Kidney (tissue), 14 donors: ENCODE measurements around the gene LCMT2. TPM values are rescaled to one million over a fixed set of nuclear protein-coding genes. Genes with fewer than 3 reads are reported as not detected.

Source experiments
- DNase-seq, 5 donors: peaks; one replicate each; pipeline ENCODE4 v3.0.0-alpha.2; 2013 to 2020
- FAIRE-seq: peaks from 2 replicates; lab custom pipeline; 2012; peaks lifted over from hg19 to GRCh38; lab: Jason Lieb, UNC
- H3K27ac ChIP-seq, 2 donors: one replicate each; pipeline ENCODE4 v1.7.0; 2013; ENCODE audit warnings: low read depth in 2 of 2, low read length in 2 of 2, inconsistent platforms in 1 of 2
- H3K27me3 ChIP-seq: one replicate; pipeline ENCODE4 v1.7.1; 2013; ENCODE audit warnings: low read length, inconsistent platforms; ENCODE audit not compliant: control insufficient read depth, insufficient read depth
- H3K36me3 ChIP-seq, 3 donors: one replicate each; pipeline versions ENCODE4 v1.7.0 to v1.7.1; 2013; ENCODE audit warnings: low read length in 3 of 3, control low read depth in 1 of 3, inconsistent platforms in 1 of 3; ENCODE audit not compliant: insufficient read depth in 3 of 3, control insufficient read depth in 2 of 3
- H3K4me1 ChIP-seq, 3 donors: one replicate each; pipeline versions ENCODE4 v1.7.0 to v1.7.1; 2013; ENCODE audit warnings: low read length in 3 of 3, inconsistent platforms in 1 of 3, low read depth in 1 of 3; ENCODE audit not compliant: control insufficient read depth in 2 of 3, insufficient read depth in 2 of 3
- H3K4me3 ChIP-seq, 3 donors: one replicate each; pipeline versions ENCODE4 v1.7.0 to v1.8.1; 2013; ENCODE audit warnings: low read length in 3 of 3, control low read depth in 1 of 3, inconsistent platforms in 1 of 3
- H3K9ac ChIP-seq, 3 donors: one replicate each; pipeline versions ENCODE4 v1.7.0 to v1.7.1; 2013; ENCODE audit warnings: low read length in 3 of 3, control low read depth in 1 of 3, inconsistent platforms in 1 of 3
- H3K9me3 ChIP-seq, 3 donors: one replicate each; pipeline versions ENCODE4 v1.7.0 to v1.7.1; 2013; ENCODE audit warnings: low read length in 3 of 3, control low read depth in 1 of 3, inconsistent platforms in 1 of 3; ENCODE audit not compliant: control insufficient read depth in 2 of 3, insufficient read depth in 1 of 3
- CTCF ChIP-seq: IDR thresholded peaks from 3 replicates; pipeline ENCODE4 v1.5.1; 2012; ENCODE audit warnings: mild to moderate bottlenecking, moderate library complexity, borderline replicate concordance; ENCODE audit not compliant: insufficient read depth; ENCODE audit errors: extremely low read depth
- intact Hi-C: fragments of 100-400 bp; cut with DNase I; formaldehyde crosslinking; loops from one replicate; pipeline ENCODE4 v1.11.1; 2022
- polyA plus RNA-seq: library from polyadenylated mRNA; stranded (reverse); fragments of 350-450 nt; fragmentation: Illumina TruSeq; extraction: RNeasy Lipid Tissue Mini Kit (QIAGEN cat#74804); gene quantifications from one replicate; pipeline ENCODE4 v1.2.3, GENCODE V29; 2014; ENCODE audit warnings: low read depth, low replicate concordance; ENCODE audit not compliant: insufficient read depth
- total RNA-seq: library from RNA; stranded (reverse); fragmentation: NEBNext Ultra II Directional; extraction: Animal tissue kit (Norgen Biotek cat#: 25700); gene quantifications from one replicate; pipeline ENCODE4 v1.2.1, GENCODE V29; 2021
- donor health status: control.
- donor health status: control.
- donor health status: control.
- donor health status: control.
- donor health status: control.
- donor health status: DM: yes; HTN: yes; CAD: no.
- donor health status: Normal renal cell carcinoma (clear cell type).

The LCMT2 gene
- total and polyA plus RNA-seq, 2 donors from 2014 or later, result 5.8 to 12.7 TPM

GRCh38 chr15:43280996-43281395, 49.4 kb downstream of the LCMT2 start:
- H3K36me3 ChIP-seq, result no peaks in the 10 kb centered on the region
- H3K9ac ChIP-seq, result no peak overlapping the region
- no peak for DNase-seq
- H3K27ac ChIP-seq, result no peak overlapping the region
- no peaks in the 10 kb centered on the region for H3K27me3 ChIP-seq
- no peaks in the 10 kb centered on the region for H3K9me3 ChIP-seq
- no peak for FAIRE-seq
- no peak for TF ChIP-seq CTCF
- intact Hi-C loops, result loop anchor here (10.0 kb wide), 1 partner anchor 56 kb away; the partner anchor contains the start of gene EPB42
- H3K4me1 ChIP-seq, result no peaks in the 10 kb centered on the region
- no peak overlapping the region for H3K4me3 ChIP-seq

GRCh38 chr15:43279496-43279895, 50.9 kb downstream of the LCMT2 start:
- intact Hi-C loops, result no loop called here
- no peaks in the 10 kb centered on the region for H3K4me1 ChIP-seq
- TF ChIP-seq CTCF, result no peak

GRCh38 chr15:43278869-43279268, 51.5 kb downstream of the LCMT2 start:
- no peak overlapping the region for H3K9ac ChIP-seq
- H3K4me1 ChIP-seq, result no peaks in the 10 kb centered on the region
- no peaks in the 10 kb centered on the region for H3K27me3 ChIP-seq
- intact Hi-C loops, result no loop called here
- H3K27ac ChIP-seq, result no peak overlapping the region
- FAIRE-seq, result no peak
- H3K9me3 ChIP-seq, result no peaks in the 10 kb centered on the region
- no peak for TF ChIP-seq CTCF
- H3K4me3 ChIP-seq, result no peak overlapping the region
- H3K36me3 ChIP-seq, result no peaks in the 10 kb centered on the region
- no peak for DNase-seq

More at GRCh38 chr15:43279496-43279895, 50.9 kb downstream of the LCMT2 start:
- H3K36me3 ChIP-seq, result no peaks in the 10 kb centered on the region
- H3K27me3 ChIP-seq, result no peaks in the 10 kb centered on the region
- H3K4me3 ChIP-seq, result no peak overlapping the region
- no peak overlapping the region for H3K27ac ChIP-seq
- FAIRE-seq, result no peak
- DNase-seq, result peak in 1 of 5 donors; percentile 28
- H3K9me3 ChIP-seq, result no peaks in the 10 kb centered on the region
- H3K9ac ChIP-seq, result no peak overlapping the region

GRCh38 chr15:43277901-43278300, 52.5 kb downstream of the LCMT2 start:
- no peaks in the 10 kb centered on the region for H3K27me3 ChIP-seq
- no peak overlapping the region for H3K4me3 ChIP-seq
- DNase-seq (no peak), FAIRE-seq (no peak)
- H3K9ac ChIP-seq, result no peak overlapping the region
- H3K27ac ChIP-seq, result no peak overlapping the region
- intact Hi-C loops, result no loop called here
- no peaks in the 10 kb centered on the region for H3K9me3 ChIP-seq
- no peak for TF ChIP-seq CTCF
- no peaks in the 10 kb centered on the region for H3K36me3 ChIP-seq
- no peaks in the 10 kb centered on the region for H3K4me1 ChIP-seq
